ENCODE data around the gene TRIM49D1.
"Not testable (repeated sequence)": the region's sequence is repeated elsewhere in the genome, so short reads cannot be mapped to it uniquely, and the experiment has no call there.

TRIM49D1 gene

GRCh38 chr11:89922195-89922660 lies at the start of gene TRIM49D1:
TSS of gene TRIM49D1 (minus strand) at chr11:89922245. CDS start at chr11:89917710, 4,535 bp downstream.
- no peak for DNase-seq

GRCh38 chr11:89965737-89966136 lies 43.7 kb upstream of the TRIM49D1 start, which contains the start of gene TRIM64:
TSS of gene TRIM64 (plus strand) at chr11:89966037. CDS start at chr11:89968504, 2,467 bp downstream.
- not testable (repeated sequence) for DNase-seq

- DNase-seq = not testable (repeated sequence)
These were observed 38.8 kb upstream of the TRIM49D1 start for GRCh38 chr11:89960833-89961232.

GRCh38 chr11:89923764-89924163 lies 1.7 kb upstream of the TRIM49D1 start, which contains the start of gene TRIM49D2:
TSS of gene TRIM49D2 (plus strand) at chr11:89924064. CDS start at chr11:89926762, 2,698 bp downstream.
- not testable (repeated sequence) for DNase-seq

GRCh38 chr11:89900809-89901208 lies 21.2 kb downstream of the TRIM49D1 start:
- not testable (repeated sequence) for DNase-seq

GRCh38 chr11:89893245-89893644 lies 28.8 kb downstream of the TRIM49D1 start:
- DNase-seq = not testable (repeated sequence)

GRCh38 chr11:89877511-89877910 lies 44.5 kb downstream of the TRIM49D1 start:
- DNase-seq = not testable (repeated sequence)

GRCh38 chr11:89872588-89872987 lies 49.5 kb downstream of the TRIM49D1 start:
- DNase-seq = not testable (repeated sequence)

GRCh38 chr11:89865223-89865622 lies 56.8 kb downstream of the TRIM49D1 start:
- DNase-seq = not testable (repeated sequence)

- DNase-seq = not testable (repeated sequence)
These were observed 57.9 kb downstream of the TRIM49D1 start for GRCh38 chr11:89863906-89864704.

All from bone marrow (tissue), 2 donors.